GM19351 (cell line): Measurements from ENCODE around the gene LRFN4.
"Not testable (repeated sequence)": the region's sequence is repeated elsewhere in the genome, so short reads cannot be mapped to it uniquely, and the experiment has no call there.

Source experiments
- ATAC-seq: cut with Tn5 transposase; IDR thresholded peaks from one replicate; pipeline ENCODE4 v1.9.1; 2021; ENCODE audit warnings: mild to moderate bottlenecking, moderate library complexity; ENCODE audit not compliant: unreplicated experiment

LRFN4 gene

GRCh38 chr11:66856496-66857233, at the start of gene LRFN4:
Gene LRFN4 (plus strand): TSS chr11:66857064. CDS start chr11:66857745, 681 bp downstream.
- ATAC-seq: peak; percentile 24

- no peak for ATAC-seq
These were observed 47.3 kb upstream of the LRFN4 start for GRCh38 chr11:66809592-66809991.

DNA sequence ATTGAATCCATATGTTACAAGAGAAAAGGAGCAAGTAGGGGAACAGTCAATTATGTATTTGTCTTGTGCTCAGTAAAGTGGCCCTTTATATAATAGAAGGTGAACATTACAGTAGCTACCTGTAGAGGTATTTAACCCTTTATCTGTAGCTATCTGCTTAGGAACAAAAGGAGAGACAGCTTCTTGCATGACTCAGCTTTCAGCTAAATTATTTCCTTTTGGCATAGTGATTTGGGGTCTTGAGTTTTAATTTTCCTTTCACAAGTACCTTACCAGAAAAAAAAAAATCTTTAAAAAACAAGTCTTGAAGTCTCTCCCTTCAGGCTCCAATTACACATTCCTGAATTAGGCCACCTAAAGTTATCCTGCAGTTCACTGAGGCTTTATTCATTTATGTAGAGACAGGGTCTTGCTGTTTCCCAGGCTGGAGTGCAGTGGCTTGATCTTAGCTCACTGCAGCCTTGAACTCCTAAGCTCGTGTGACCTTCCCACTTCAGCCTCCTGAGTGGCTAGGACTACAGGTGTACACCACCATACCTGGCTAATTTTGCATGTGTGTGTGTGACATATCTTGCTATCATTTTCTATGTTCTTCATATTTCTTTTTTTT, 46.2 kb upstream of the LRFN4 start:
- no peak for ATAC-seq

GRCh38 chr11:66814678-66815077, 42.2 kb upstream of the LRFN4 start:
- ATAC-seq: no peak

GRCh38 chr11:66815646-66816045, 41.2 kb upstream of the LRFN4 start:
- no peak for ATAC-seq

DNA sequence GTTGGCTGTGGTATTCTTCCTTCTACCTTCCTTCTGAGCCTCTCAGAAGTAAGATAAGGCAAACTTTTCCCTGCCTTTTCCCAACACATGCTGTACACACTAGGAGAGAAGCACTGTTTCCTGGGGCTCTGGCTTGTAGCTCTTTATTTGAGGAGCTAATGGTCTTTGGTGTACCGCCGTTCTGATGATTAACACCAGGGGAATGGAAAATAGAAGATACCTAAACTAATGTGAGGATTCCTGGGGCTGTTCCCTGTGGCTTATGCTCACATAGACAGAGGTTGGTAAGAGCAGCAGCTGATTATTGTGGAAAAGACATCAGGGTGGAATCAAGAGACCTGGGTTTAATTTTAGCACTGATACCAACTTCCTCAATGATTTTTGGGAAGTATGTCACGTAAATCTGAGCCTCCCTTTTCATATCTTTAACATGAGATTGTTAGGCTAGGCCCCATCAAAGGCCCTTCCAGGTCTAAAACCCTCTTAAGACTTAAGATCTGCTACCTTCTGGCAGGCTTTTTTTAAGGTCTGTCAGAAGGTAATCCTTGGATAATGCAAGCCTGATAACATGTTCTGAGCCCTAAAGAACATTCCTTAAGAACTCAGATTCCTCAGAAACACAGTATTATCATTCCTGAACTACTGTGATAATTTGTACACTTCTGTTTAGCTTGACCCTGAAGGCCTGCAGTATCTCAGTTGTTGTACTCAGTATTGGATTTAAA, 38.5 kb upstream of the LRFN4 start:
- ATAC-seq: no peak

- no peak for ATAC-seq
These were observed 36.5 kb upstream of the LRFN4 start for GRCh38 chr11:66820381-66820780.

DNA sequence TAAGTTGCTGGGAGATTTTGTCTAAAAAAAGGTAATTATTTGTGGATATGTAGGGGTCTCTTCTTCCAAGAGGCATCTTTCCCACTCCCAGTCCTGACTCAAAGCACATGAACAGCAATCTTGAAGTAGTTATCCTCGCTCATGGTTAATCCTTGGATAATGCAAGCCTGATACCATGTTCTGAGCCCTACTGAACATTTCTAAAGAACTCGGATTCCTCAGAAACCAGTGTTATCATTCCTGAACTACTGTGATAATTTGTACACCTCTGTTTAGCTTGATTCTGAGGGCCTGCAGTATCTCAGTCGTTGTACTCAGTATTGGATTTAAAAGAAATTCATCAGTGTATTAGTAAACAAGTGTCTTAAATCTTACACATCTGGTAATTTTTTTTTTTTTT, 36.0 kb upstream of the LRFN4 start:
- no peak for ATAC-seq

- no peak for ATAC-seq
These were observed 33.2 kb upstream of the LRFN4 start for GRCh38 chr11:66823700-66824099.

DNA sequence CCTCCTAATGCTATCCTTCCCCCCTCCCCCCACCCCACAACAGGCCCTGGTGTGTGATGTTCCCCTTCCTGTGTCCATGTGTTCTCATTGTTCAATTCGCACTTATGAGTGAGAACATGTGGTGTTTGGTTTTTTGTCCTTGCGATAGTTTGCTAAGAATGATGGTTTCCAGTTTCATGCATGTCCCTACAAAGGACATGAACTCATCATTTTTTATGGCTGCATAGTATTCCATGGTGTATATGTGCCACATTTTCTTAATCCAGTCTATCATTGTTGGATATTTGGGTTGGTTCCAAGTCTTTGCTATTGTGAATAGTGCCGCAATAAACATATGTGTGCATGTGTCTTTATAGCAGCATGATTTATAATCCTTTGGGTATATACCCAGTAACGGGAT, 32.3 kb upstream of the LRFN4 start:
- not testable (repeated sequence) for ATAC-seq

DNA sequence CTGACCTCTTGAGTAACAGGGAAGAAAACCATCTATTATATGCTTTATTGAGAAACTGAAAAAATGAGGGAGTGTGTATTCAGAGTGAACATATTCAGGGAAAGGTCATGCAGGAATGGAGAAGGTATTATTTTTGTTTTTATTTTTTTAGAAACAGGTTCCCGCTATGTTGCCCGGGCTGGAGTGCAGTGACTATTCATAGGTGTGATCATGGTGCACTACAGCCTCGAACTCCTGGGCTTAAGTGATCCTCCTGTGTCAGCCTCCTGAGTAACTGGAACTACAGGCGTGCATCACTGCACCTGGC, 22.4 kb upstream of the LRFN4 start:
- no peak for ATAC-seq

- ATAC-seq: no peak
These were observed 21.9 kb upstream of the LRFN4 start for GRCh38 chr11:66834943-66835342.

GRCh38 chr11:66835768-66836405, 21.0 kb upstream of the LRFN4 start:
- ATAC-seq: no peak

- ATAC-seq: no peak
These were observed 16.4 kb upstream of the LRFN4 start for GRCh38 chr11:66840317-66841091.

DNA sequence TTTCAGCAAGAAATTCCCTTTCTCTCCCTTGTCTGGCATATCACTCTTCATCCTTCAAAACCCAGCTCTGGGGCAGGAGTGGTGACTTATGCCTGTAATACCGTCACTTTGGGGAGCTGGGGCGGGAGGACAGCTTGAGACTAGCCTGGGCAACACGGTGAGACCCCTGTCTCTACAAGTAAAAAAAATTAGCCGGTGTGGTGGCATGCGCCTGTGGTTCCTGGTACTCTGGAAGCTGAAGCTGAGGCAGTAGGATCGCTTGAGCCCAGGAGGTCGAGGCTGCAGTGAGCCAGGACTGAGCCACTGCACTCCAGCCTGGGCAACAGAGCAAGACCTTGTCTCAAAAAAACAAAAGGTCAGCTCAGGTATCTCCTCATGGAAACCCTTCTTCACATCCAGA, 15.0 kb upstream of the LRFN4 start:
- ATAC-seq: no peak

DNA sequence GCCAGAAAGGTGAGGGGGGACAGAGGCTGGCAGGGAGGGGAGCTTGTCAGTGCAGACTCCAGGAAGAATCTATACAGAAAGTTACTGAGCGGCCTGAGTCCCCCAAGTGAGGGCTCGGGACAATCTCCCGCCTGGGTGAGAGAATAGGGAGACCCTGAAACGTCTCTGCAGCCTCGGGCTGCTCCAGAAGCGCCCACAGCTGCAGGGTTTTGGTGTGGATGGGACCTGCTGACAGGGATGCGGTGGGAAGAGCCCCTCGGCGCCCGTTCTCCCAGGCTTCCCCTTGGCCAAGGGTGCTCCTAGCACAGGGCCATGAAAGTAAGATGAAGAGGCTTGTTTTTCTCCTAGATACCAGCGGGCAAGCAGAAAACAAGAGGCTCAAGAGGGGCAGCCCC, 14.4 kb upstream of the LRFN4 start:
- ATAC-seq: no peak

DNA sequence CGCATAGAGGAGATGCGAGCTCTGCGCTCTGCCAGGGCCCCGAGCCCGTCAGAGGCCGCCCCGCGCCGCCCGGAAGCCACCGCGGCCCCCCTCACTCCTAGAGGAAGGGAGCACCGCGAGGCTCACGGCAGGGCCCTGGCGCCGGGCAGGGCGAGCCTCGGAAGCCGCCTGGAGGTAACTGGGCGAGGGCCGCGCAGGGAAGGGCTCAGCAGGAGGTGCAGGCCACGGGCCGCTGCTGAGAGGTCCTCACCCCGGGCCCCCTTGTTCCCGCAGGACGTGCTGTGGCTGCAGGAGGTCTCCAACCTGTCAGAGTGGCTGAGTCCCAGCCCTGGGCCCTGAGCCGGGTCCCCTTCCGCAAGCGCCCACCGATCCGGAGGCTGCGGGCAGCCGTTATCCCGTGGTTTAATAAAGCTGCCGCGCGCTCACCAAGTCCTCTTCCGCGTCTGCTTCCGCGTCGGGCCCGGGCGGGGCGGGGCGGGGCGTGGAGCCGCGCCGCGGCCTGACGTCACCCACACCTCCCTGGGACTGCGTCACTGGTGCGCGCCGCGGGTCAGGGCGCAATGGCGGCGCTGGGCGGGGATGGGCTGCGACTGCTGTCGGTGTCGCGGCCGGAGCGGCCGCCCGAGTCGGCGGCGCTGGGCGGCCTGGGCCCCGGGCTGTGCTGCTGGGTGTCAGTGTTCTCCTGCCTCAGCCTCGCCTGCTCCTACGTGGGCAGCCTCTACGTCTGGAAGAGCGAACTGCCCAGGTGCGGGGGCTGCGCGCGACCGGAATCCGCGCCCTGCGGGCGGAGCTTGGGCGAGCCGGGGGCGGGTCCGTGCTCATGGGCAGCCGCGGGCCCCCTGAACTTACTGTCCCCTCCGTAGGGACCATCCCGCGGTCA, 13.7 kb upstream of the LRFN4 start, which contains the start of gene RCE1:
Gene RCE1, plus strand, starts transcription at position 546 of the 880 bp plus-strand sequence. Its CDS starts 15 bp downstream, at position 561.
- peak; percentile 85 for ATAC-seq

DNA sequence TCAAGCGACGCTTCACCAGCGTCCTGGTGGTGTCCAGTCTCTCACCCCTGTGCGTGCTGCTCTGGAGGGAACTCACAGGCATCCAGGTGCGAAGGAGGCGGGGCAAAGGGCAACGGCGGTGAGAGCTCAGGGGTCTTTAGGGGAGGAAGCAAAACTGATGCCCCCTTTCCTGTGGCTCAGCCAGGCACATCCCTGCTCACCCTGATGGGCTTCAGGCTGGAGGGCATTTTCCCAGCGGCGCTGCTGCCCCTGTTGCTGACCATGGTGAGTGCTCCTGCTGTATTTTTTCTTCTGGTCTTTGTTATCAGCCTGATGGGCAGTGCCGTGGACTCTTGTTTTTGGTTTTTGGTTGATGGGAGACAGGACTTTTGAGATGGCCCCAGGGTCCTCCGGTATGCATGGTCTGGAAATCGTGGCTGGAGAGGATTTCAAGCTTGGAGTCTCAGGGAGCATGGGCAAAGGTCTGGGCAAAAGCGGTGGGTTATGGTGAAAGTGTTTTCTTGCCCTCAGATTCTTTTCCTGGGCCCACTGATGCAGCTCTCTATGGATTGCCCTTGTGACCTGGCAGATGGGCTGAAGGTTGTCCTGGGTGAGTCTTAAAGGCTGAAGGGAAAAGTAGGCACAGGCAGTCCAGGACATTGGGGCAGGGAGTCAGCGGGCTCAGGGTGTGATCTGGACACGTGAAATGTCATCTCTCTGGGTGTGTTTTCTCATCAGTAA, 12.9 kb upstream of the LRFN4 start:
- no peak for ATAC-seq

DNA sequence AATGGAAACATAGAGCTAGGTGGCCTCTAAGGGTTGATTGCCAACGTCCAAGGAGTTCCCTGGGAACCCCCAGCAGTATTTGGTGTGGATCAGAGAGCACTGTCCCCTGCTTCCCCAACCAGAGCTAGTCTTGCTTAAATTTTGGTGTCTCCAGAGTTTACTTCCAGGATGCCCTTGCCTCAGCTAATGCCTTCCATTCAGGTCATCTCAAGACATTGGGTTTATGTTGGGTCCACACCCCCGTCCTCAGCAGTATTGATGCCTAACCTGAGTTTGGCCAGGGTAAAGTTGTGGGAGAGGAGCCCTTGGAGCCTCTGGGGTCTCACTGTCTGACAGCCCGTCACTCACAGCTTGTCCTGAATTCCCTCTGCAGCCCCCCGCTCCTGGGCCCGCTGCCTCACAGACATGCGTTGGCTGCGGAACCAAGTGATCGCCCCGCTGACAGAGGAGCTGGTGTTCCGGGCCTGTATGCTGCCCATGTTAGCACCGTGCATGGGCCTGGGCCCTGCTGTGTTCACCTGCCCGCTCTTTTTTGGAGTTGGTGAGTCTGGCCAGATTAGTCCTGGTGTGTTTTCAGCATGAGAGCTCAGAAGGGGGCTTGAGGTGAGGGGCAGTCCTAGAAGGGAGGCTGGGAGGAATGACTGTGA, 12.2 kb upstream of the LRFN4 start:
- no peak for ATAC-seq
